HepG2 (cell line): ENCODE data around the gene OSBPL2. TPM values are rescaled to one million over a fixed set of nuclear protein-coding genes. Genes with fewer than 3 reads are reported as not detected.

ENCODE experiments used
- ARID5B ChIP-seq: IDR thresholded peaks from 2 replicates; pipeline ENCODE4 v1.4.0; 2020; ENCODE audit warnings: mild to moderate bottlenecking, missing genetic modification reagents
- FOXA1 ChIP-seq, 2 experiments: fragments of 450-650 bp in 1 of 2; sonication (generic) in 1 of 2; formaldehyde crosslinking in 1 of 2; IDR thresholded peaks; 2 replicates each; pipeline versions ENCODE4 v1.4.0 to v1.6.1; 2016 to 2020; ENCODE audit warnings: missing genetic modification reagents in 1 of 2
- polyA plus RNA-seq, 8 experiments: library from polyadenylated mRNA; depleted of rRNA in 3 of 8; stranded (reverse) in 7 of 8; unstranded in 1 of 8; fragments of >200 nt; fragmentation: Illumina TruSeq in 4 of 8; extraction: Trizol in 4 of 8; gene quantifications; 2 replicates each; pipeline versions ENCODE4 v1.2.1 to v1.2.3, GENCODE V29; 2011 to 2016; ENCODE audit warnings: low read depth in 4 of 8, missing spikeins in 1 of 8, mixed read lengths in 1 of 8; ENCODE audit not compliant: insufficient read depth in 1 of 8
- total RNA-seq, 5 experiments: library from RNA; depleted of rRNA; stranded (reverse); fragments of >200 nt; fragmentation: Illumina TruSeq; extraction: Trizol; gene quantifications; 2 replicates each; pipeline ENCODE4 v1.2.3, GENCODE V29; 2016; ENCODE audit warnings: low read depth in 1 of 5
- TF ChIP-seq, protein P1 (sequence below), 2 experiments: sonication (generic) in 1 of 2; formaldehyde crosslinking in 1 of 2; IDR thresholded peaks; 2 replicates each; pipeline versions ENCODE4 v1.5.1 to v1.6.1; 2011 to 2020; ENCODE audit warnings: borderline replicate concordance in 1 of 2, low read depth in 1 of 2, low read length in 1 of 2, mild to moderate bottlenecking in 1 of 2, missing genetic modification reagents in 1 of 2, moderate library complexity in 1 of 2
- TF ChIP-seq, protein P2 (sequence below): IDR thresholded peaks from 2 replicates; pipeline ENCODE4 v1.6.1; 2016
- TF ChIP-seq, protein P3 (sequence below): sonication (generic); formaldehyde crosslinking; IDR thresholded peaks from 2 replicates; pipeline ENCODE4 v1.4.0; 2020; ENCODE audit warnings: missing genetic modification reagents
- TF ChIP-seq, protein P4 (sequence below): sonication (generic); formaldehyde crosslinking; IDR thresholded peaks from one replicate; pipeline ENCODE4 v1.5.1; 2020; ENCODE audit warnings: mild to moderate bottlenecking, missing genetic modification reagents; ENCODE audit errors: not compliant biosample characterization
- TF ChIP-seq, protein P5 (sequence below): sonication (generic); formaldehyde crosslinking; IDR thresholded peaks from 2 replicates; pipeline ENCODE4 v1.5.1; 2020; ENCODE audit warnings: mild to moderate bottlenecking, missing genetic modification reagents, borderline replicate concordance

Gene OSBPL2
- total and polyA plus RNA-seq, 2 of the 13 experiments (the other 11 are each of a cell fraction or from before 2014, with no cell fraction given) = 18.5 to 37.4 TPM

- TF ChIP-seq, protein P1, sequence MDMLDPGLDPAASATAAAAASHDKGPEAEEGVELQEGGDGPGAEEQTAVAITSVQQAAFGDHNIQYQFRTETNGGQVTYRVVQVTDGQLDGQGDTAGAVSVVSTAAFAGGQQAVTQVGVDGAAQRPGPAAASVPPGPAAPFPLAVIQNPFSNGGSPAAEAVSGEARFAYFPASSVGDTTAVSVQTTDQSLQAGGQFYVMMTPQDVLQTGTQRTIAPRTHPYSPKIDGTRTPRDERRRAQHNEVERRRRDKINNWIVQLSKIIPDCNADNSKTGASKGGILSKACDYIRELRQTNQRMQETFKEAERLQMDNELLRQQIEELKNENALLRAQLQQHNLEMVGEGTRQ (IDR thresholded peaks at IDR 0.05; ENCODE audit: low read depth, low read length) = peak; percentile 78; the same call in 1 of the 2 replicates
- TF ChIP-seq, protein P1 (CRISPR knock-in tag; IDR thresholded peaks at IDR 0.05; ENCODE audit: borderline replicate concordance) = peak; percentile 76; the same call in 1 of the 2 replicates
- no peak for TF ChIP-seq FOXA1 (IDR thresholded peaks at IDR 0.05)
- no peak for TF ChIP-seq FOXA1 (CRISPR knock-in tag; IDR thresholded peaks at IDR 0.05)
- TF ChIP-seq, protein P2, sequence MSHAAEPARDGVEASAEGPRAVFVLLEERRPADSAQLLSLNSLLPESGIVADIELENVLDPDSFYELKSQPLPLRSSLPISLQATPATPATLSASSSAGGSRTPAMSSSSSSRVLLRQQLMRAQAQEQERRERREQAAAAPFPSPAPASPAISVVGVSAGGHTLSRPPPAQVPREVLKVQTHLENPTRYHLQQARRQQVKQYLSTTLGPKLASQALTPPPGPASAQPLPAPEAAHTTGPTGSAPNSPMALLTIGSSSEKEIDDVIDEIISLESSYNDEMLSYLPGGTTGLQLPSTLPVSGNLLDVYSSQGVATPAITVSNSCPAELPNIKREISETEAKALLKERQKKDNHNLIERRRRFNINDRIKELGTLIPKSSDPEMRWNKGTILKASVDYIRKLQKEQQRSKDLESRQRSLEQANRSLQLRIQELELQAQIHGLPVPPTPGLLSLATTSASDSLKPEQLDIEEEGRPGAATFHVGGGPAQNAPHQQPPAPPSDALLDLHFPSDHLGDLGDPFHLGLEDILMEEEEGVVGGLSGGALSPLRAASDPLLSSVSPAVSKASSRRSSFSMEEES (CRISPR knock-in tag) = peak; percentile 82
- TF ChIP-seq, protein P3, sequence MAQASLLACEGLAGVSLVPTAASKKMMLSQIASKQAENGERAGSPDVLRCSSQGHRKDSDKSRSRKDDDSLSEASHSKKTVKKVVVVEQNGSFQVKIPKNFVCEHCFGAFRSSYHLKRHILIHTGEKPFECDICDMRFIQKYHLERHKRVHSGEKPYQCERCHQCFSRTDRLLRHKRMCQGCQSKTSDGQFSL (CRISPR knock-in tag) = peak; percentile 23; the same call in 1 of the 2 replicates
- TF ChIP-seq, protein P4, sequence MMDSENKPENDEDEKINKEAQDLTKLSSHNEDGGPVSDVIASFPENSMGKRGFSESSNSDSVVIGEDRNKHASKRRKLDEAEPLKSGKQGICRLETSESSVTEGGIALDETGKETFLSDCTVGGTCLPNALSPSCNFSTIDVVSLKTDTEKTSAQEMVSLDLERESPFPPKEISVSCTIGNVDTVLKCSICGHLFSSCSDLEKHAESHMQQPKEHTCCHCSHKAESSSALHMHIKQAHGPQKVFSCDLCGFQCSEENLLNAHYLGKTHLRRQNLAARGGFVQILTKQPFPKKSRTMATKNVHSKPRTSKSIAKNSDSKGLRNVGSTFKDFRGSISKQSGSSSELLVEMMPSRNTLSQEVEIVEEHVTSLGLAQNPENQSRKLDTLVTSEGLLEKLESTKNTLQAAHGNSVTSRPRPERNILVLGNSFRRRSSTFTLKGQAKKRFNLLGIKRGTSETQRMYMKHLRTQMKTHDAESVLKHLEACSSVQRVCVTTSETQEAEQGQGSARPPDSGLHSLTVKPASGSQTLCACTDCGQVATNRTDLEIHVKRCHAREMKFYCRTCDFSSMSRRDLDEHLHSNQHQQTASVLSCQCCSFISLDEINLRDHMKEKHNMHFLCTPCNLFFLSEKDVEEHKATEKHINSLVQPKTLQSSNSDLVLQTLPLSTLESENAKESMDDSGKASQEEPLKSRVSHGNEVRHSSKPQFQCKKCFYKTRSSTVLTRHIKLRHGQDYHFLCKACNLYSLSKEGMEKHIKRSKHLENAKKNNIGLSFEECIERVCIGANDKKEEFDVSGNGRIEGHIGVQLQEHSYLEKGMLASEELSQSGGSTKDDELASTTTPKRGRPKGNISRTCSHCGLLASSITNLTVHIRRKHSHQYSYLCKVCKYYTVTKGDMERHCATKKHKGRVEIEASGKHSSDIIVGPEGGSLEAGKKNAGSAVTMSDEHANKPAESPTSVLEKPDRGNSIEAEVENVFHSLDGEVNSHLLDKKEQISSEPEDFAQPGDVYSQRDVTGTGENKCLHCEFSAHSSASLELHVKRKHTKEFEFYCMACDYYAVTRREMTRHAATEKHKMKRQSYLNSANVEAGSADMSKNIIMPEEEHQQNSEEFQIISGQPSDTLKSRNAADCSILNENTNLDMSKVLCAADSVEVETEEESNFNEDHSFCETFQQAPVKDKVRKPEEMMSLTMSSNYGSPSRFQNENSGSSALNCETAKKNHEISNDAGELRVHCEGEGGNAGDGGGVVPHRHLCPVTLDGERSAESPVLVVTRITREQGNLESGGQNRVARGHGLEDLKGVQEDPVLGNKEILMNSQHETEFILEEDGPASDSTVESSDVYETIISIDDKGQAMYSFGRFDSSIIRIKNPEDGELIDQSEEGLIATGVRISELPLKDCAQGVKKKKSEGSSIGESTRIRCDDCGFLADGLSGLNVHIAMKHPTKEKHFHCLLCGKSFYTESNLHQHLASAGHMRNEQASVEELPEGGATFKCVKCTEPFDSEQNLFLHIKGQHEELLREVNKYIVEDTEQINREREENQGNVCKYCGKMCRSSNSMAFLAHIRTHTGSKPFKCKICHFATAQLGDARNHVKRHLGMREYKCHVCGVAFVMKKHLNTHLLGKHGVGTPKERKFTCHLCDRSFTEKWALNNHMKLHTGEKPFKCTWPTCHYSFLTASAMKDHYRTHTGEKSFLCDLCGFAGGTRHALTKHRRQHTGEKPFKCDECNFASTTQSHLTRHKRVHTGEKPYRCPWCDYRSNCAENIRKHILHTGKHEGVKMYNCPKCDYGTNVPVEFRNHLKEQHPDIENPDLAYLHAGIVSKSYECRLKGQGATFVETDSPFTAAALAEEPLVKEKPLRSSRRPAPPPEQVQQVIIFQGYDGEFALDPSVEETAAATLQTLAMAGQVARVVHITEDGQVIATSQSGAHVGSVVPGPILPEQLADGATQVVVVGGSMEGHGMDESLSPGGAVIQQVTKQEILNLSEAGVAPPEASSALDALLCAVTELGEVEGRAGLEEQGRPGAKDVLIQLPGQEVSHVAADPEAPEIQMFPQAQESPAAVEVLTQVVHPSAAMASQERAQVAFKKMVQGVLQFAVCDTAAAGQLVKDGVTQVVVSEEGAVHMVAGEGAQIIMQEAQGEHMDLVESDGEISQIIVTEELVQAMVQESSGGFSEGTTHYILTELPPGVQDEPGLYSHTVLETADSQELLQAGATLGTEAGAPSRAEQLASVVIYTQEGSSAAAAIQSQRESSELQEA (CRISPR knock-in tag) = peak; percentile 8
- TF ChIP-seq, protein P5, sequence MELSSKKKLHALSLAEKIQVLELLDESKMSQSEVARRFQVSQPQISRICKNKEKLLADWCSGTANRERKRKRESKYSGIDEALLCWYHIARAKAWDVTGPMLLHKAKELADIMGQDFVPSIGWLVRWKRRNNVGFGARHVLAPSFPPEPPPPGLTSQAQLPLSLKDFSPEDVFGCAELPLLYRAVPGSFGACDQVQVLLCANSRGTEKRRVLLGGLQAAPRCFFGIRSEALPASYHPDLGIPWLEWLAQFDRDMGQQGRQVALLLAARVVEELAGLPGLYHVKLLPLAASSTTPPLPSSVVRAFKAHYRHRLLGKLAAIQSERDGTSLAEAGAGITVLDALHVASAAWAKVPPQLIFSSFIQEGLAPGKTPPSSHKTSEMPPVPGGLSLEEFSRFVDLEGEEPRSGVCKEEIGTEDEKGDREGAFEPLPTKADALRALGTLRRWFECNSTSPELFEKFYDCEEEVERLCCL = peak; percentile 76; the same call in 1 of the 2 replicates
- peak; percentile 34; the same call in 1 of the 2 replicates for TF ChIP-seq ARID5B
Observed at GRCh38 chr20:62236766-62237513, 1.4 kb upstream of the OSBPL2 start (continued).
